ENCODE results near the gene RFC2.
A peak's percentile ranks its signal among the peaks of the same experiment; 100 is the strongest.

RFC2 gene

GRCh38 chr7:74289659-74290552, 35.7 kb upstream of the RFC2 start:
- H3K9ac ChIP-seq (ENCODE audit: low read length): peak overlapping the region; percentile 78
- H3K4me1 ChIP-seq (ENCODE audit: control insufficient read depth, insufficient read depth, low read length): peaks cover 83% of the 10 kb centered on the region
- H3K4me3 ChIP-seq (ENCODE audit: low read length): peak overlapping the region; percentile 47

DNA sequence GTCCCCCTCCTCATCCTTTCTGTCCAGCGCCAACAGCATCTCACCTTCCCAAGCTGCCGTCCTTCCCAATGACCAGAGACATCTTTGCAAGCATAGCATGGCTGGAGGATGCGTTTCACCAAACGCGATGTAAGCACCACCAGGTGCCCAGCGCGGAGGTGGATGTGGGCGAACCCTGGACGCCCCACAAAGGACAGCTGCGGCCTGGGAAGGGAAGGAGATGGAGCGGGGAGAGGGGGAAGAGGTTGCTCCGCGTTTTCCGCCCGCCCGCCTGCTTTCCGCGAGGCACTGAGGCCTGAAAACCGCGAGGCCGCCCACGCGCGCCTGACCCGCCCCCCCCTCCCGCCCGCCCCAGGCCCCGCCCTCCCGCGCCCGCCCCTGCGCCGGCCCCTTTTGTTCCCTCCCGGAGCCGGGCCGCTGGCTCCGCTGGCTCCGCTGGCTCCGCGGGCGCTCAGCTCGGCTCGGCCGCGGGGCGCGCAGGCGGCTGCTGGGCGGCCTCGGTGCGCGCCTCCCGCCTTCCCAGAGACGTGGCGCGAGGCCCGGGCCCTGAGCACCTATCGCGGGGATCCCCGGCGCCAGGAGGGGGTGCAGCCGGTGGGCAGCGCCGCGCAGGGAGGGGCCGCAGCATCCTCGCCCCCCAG, 34.9 kb upstream of the RFC2 start, which contains the start of gene CLIP2:
Gene CLIP2, plus strand, starts transcription at position 390 of the 641 bp plus-strand sequence. CDS start 28,140 bp downstream, outside the sequence.
- no peaks in the 10 kb centered on the region for H3K36me3 ChIP-seq (ENCODE audit: control insufficient read depth, insufficient read depth, low read length)
- peaks cover 81% of the 10 kb centered on the region for H3K4me1 ChIP-seq (ENCODE audit: control insufficient read depth, insufficient read depth, low read length)
- no peaks in the 10 kb centered on the region for H3K9me3 ChIP-seq (ENCODE audit: control insufficient read depth, low read length)
- no peaks in the 10 kb centered on the region for H3K27me3 ChIP-seq (ENCODE audit: control insufficient read depth, insufficient read depth, low read length)
- H3K9ac ChIP-seq (ENCODE audit: low read length): peak within 1 kb of the TSS; percentile 78
- H3K4me3 ChIP-seq (ENCODE audit: low read length): peak within 1 kb of the TSS; percentile 47

More at GRCh38 chr7:74289659-74290552, 35.7 kb upstream of the RFC2 start:
- Histone ChIP-seq H3K27me3 (ENCODE audit: control insufficient read depth, insufficient read depth, low read length) (no peaks in the 10 kb centered on the region), H3K36me3 (ENCODE audit: control insufficient read depth, insufficient read depth, low read length) (no peaks in the 10 kb centered on the region), H3K9me3 (ENCODE audit: control insufficient read depth, low read length) (no peaks in the 10 kb centered on the region)

DNA sequence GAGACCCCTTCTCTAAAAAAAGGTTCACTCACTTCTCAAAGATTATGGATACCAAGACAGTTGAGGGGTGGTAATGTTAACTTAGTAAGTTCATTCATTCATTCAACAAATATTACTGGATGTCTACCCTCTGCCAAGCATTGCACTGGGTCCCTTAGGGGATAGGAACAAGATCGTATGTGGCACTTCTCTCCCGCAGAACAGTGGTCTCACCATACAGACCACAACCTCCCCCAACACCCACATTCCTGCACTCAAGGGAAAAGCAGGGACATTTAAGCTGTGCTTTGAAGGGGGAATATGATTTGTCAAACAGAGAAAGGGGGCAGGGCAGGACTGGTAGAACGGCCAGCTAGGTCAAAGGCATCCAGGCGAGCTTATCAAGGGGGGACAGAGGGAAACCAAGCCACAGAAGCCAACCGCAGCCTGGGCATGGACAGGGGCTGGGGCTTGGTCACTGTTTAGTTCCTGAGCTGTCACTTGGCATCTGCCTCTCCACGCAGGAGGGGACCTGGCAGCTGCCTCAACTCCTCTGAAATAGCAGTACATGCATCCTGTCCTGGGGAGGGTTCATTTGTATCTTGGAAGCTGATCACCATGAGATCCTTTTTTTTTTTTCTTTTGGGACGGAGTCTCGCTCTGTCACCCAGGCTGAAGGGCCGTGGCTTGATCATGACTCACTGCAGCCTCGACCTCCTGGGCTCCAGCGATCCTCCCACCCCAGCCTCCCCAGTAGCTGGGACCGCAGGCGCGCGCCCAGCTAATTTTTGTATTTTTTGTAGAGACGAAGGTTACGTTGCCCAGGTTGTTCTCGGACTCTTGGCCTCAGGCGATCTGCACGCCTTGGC, 34.1 kb upstream of the RFC2 start:
- peak overlapping the region; percentile 0 for H3K9ac ChIP-seq (ENCODE audit: low read length)

DNA sequence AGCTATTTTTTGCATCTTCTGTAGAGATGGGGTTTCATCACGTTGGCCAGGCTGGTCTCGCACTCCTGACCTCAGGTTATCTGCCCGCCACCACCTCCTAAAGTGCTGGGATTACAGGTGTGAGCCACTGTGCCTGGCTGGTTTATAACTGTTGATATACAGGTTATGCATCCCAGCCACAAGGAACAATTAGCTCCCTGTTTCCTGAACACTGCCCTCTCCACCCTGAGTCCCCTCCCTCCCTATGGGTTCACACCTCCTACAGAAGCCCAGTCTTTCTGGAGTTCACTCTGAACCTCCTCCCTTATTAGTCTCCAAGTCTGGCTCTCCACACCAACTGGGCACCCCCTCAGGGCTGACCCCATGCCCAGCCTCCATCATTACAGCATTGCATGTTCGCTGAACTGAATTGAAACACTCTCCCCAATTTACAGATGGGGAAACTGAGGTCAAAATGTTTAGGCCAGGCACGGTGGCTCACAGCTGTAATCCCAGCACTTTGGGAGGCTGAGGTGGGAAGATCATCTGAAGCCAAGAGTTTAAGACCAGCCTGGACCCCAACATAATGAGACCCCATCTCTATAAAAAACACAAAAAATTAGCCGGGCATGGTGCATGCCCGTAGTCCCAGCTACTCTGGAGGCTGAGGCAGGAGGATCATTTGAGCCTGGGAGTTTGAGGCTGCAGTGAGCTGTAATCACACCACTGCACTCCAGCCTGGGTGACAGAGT, 33.3 kb upstream of the RFC2 start:
- H3K9me3 ChIP-seq (ENCODE audit: control insufficient read depth, low read length): no peaks in the 10 kb centered on the region
- peak overlapping the region; percentile 29 for H3K9ac ChIP-seq (ENCODE audit: low read length)
- peaks cover 75% of the 10 kb centered on the region for H3K4me1 ChIP-seq (ENCODE audit: control insufficient read depth, insufficient read depth, low read length)
- H3K36me3 ChIP-seq (ENCODE audit: control insufficient read depth, insufficient read depth, low read length): no peaks in the 10 kb centered on the region
- H3K4me3 ChIP-seq (ENCODE audit: low read length): no peak overlapping the region
- no peaks in the 10 kb centered on the region for H3K27me3 ChIP-seq (ENCODE audit: control insufficient read depth, insufficient read depth, low read length)

More for the DNA sequence above, 34.1 kb upstream of the RFC2 start:
- Histone ChIP-seq H3K27me3 (ENCODE audit: control insufficient read depth, insufficient read depth, low read length) (no peaks in the 10 kb centered on the region), H3K4me1 (ENCODE audit: control insufficient read depth, insufficient read depth, low read length) (peaks cover 82% of the 10 kb centered on the region), H3K36me3 (ENCODE audit: control insufficient read depth, insufficient read depth, low read length) (no peaks in the 10 kb centered on the region), H3K4me3 (ENCODE audit: low read length) (no peak overlapping the region), H3K9me3 (ENCODE audit: control insufficient read depth, low read length) (no peaks in the 10 kb centered on the region)

- no peak overlapping the region for H3K9ac ChIP-seq (ENCODE audit: low read length)
- H3K4me3 ChIP-seq (ENCODE audit: low read length): no peak overlapping the region
These were observed 31.9 kb upstream of the RFC2 start for GRCh38 chr7:74286131-74286530.

GRCh38 chr7:74284781-74285259, 30.6 kb upstream of the RFC2 start:
- Histone ChIP-seq H3K36me3 (ENCODE audit: control insufficient read depth, insufficient read depth, low read length) (no peaks in the 10 kb centered on the region), H3K4me1 (ENCODE audit: control insufficient read depth, insufficient read depth, low read length) (peaks cover 60% of the 10 kb centered on the region), H3K27me3 (ENCODE audit: control insufficient read depth, insufficient read depth, low read length) (no peaks in the 10 kb centered on the region), H3K4me3 (ENCODE audit: low read length) (no peak overlapping the region), H3K9ac (ENCODE audit: low read length) (peak overlapping the region; percentile 16), H3K9me3 (ENCODE audit: control insufficient read depth, low read length) (no peaks in the 10 kb centered on the region)

More at GRCh38 chr7:74286131-74286530, 31.9 kb upstream of the RFC2 start:
- Histone ChIP-seq H3K4me1 (ENCODE audit: control insufficient read depth, insufficient read depth, low read length) (peaks cover 63% of the 10 kb centered on the region), H3K9me3 (ENCODE audit: control insufficient read depth, low read length) (no peaks in the 10 kb centered on the region), H3K36me3 (ENCODE audit: control insufficient read depth, insufficient read depth, low read length) (no peaks in the 10 kb centered on the region), H3K27me3 (ENCODE audit: control insufficient read depth, insufficient read depth, low read length) (no peaks in the 10 kb centered on the region)

GRCh38 chr7:74283858-74284447, 29.8 kb upstream of the RFC2 start:
- H3K4me1 ChIP-seq (ENCODE audit: control insufficient read depth, insufficient read depth, low read length): peaks cover 67% of the 10 kb centered on the region
- H3K9ac ChIP-seq (ENCODE audit: low read length): peak overlapping the region; percentile 16
- no peaks in the 10 kb centered on the region for H3K9me3 ChIP-seq (ENCODE audit: control insufficient read depth, low read length)
- H3K27me3 ChIP-seq (ENCODE audit: control insufficient read depth, insufficient read depth, low read length): no peaks in the 10 kb centered on the region
- H3K36me3 ChIP-seq (ENCODE audit: control insufficient read depth, insufficient read depth, low read length): no peaks in the 10 kb centered on the region
- H3K4me3 ChIP-seq (ENCODE audit: low read length): no peak overlapping the region

- peaks cover 57% of the 10 kb centered on the region for H3K4me1 ChIP-seq (ENCODE audit: control insufficient read depth, insufficient read depth, low read length)
- H3K36me3 ChIP-seq (ENCODE audit: control insufficient read depth, insufficient read depth, low read length): no peaks in the 10 kb centered on the region
- no peak overlapping the region for H3K9ac ChIP-seq (ENCODE audit: low read length)
- no peaks in the 10 kb centered on the region for H3K27me3 ChIP-seq (ENCODE audit: control insufficient read depth, insufficient read depth, low read length)
- no peak overlapping the region for H3K4me3 ChIP-seq (ENCODE audit: low read length)
- no peaks in the 10 kb centered on the region for H3K9me3 ChIP-seq (ENCODE audit: control insufficient read depth, low read length)
These were observed 28.7 kb upstream of the RFC2 start for GRCh38 chr7:74282748-74283459.

DNA sequence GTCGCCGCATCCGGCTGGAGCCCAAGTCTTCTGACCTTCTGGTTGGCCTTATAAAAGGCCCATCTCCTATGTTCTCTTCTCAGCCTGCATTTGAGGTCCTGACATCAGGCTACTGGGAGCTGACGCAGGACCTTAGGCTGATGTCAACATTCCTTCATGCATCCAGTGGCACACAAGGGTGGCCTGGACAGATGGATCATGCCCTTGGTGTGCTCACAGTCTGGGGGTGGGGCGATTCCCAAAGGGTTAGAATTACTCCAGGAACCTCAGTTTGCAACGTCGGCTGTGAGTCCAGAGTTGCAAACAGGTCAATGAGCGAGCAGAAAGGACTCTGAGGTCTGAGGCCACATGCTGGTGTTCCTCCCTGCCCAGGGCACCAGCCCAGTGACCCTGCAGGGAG, 26.8 kb upstream of the RFC2 start:
- Histone ChIP-seq H3K4me3 (ENCODE audit: low read length) (no peak overlapping the region), H3K27me3 (ENCODE audit: control insufficient read depth, insufficient read depth, low read length) (no peaks in the 10 kb centered on the region), H3K9ac (ENCODE audit: low read length) (no peak overlapping the region), H3K9me3 (ENCODE audit: control insufficient read depth, low read length) (no peaks in the 10 kb centered on the region), H3K4me1 (ENCODE audit: control insufficient read depth, insufficient read depth, low read length) (peaks cover 39% of the 10 kb centered on the region), H3K36me3 (ENCODE audit: control insufficient read depth, insufficient read depth, low read length) (no peaks in the 10 kb centered on the region)

DNA sequence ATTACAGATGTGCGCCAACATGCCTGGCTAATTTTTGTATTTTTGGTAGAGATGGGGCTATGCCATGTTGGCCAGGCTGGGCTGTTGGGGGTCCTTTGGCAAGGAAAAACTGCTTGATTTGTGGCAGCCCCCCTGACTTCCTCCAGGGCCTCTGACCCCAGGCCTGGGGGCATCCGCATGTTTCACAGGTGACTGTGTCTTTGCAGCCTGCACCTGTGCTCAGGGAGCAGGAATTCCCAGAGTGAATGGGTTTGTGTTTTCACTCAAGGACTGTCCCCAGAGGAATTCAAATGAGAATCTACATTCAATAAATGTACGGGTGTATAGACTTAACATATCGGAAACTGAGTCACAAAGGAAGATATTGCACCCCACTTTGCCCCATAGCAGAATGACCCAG, 23.4 kb upstream of the RFC2 start:
- Histone ChIP-seq H3K27me3 (ENCODE audit: control insufficient read depth, insufficient read depth, low read length) (no peaks in the 10 kb centered on the region), H3K9ac (ENCODE audit: low read length) (no peak overlapping the region), H3K4me3 (ENCODE audit: low read length) (no peak overlapping the region), H3K36me3 (ENCODE audit: control insufficient read depth, insufficient read depth, low read length) (no peaks in the 10 kb centered on the region), H3K4me1 (ENCODE audit: control insufficient read depth, insufficient read depth, low read length) (peaks cover 18% of the 10 kb centered on the region), H3K9me3 (ENCODE audit: control insufficient read depth, low read length) (no peaks in the 10 kb centered on the region)
